GM12873 (cell line): ENCODE data around the gene FIGNL1.

Experiments used
- TF ChIP-seq, protein P1 (sequence below): IDR thresholded peaks from 2 replicates; pipeline ENCODE4 v1.5.1; 2012; ENCODE audit warnings: low read depth, mild to moderate bottlenecking, moderate library complexity, low read length, control low read depth; ENCODE audit not compliant: insufficient read depth; ENCODE audit errors: missing control alignments

Gene FIGNL1

GRCh38 chr7:50415844-50416364, 34.2 kb downstream of the FIGNL1 start:
- TF ChIP-seq, protein P1, sequence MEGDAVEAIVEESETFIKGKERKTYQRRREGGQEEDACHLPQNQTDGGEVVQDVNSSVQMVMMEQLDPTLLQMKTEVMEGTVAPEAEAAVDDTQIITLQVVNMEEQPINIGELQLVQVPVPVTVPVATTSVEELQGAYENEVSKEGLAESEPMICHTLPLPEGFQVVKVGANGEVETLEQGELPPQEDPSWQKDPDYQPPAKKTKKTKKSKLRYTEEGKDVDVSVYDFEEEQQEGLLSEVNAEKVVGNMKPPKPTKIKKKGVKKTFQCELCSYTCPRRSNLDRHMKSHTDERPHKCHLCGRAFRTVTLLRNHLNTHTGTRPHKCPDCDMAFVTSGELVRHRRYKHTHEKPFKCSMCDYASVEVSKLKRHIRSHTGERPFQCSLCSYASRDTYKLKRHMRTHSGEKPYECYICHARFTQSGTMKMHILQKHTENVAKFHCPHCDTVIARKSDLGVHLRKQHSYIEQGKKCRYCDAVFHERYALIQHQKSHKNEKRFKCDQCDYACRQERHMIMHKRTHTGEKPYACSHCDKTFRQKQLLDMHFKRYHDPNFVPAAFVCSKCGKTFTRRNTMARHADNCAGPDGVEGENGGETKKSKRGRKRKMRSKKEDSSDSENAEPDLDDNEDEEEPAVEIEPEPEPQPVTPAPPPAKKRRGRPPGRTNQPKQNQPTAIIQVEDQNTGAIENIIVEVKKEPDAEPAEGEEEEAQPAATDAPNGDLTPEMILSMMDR = no peak

DNA sequence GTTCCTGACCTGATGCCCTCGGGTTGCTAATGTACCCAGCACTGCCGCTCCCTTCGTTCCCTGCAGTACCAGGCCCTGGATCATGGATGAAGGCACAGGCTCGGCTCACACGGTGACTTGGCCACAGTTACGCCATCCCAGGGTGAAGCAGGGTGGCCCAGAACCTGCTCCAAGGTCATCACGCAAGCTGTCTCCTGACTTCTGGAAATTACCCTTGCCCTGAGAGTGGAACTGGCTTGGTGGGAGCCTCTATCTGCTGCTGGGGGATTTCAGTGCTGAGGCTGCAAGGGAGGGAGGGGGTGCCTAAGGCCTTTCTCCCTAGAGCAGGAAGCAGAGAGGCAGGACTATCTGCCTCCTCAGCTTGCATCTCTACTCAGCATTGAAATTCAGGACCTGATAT, 36.6 kb downstream of the FIGNL1 start:
- TF ChIP-seq, protein P1 = no peak

- TF ChIP-seq, protein P1 = no peak
Measured at GRCh38 chr7:50412973-50413372, 37.2 kb downstream of the FIGNL1 start.

GRCh38 chr7:50411332-50411731, 38.8 kb downstream of the FIGNL1 start:
- TF ChIP-seq, protein P1 = no peak

GRCh38 chr7:50409856-50410745, 40.0 kb downstream of the FIGNL1 start:
- TF ChIP-seq, protein P1 = no peak

DNA sequence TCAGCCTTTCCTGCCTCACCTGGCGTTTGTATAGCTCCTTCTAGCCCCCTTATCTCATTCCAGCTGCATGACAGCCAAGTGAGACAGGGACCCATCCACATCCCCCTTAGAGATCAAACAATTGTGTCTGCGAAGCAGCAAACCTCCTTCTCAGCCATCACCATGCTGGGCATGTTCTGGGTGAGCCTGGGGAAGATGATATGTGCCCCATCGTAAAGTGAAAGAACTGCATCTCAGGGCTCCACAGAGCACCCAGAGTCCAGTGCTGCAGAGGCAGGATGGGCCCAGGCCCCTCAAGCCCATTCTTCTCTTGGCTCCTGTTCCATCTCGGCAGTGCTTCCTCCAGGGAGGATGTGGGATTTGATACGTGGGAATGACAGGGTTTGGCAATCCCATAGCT, 43.2 kb downstream of the FIGNL1 start:
- TF ChIP-seq, protein P1 = no peak

- TF ChIP-seq, protein P1 = no peak
Measured at GRCh38 chr7:50405221-50405620, 44.9 kb downstream of the FIGNL1 start.
